ENCODE measurements around the gene SPRR2G. TPM values are rescaled to one million over a fixed set of nuclear protein-coding genes. Genes with fewer than 3 reads are reported as not detected.

The SPRR2G gene
- total and polyA plus RNA-seq, 2 of the 8 experiments (the other 6 are each of a cell fraction or from before 2014, with no cell fraction given) = not detected

- TF ChIP-seq MAFK (IDR thresholded peaks at IDR 0.05; ENCODE audit: low read depth, low read length) (no peak), CBX8 (IDR thresholded peaks at IDR 0.05; ENCODE audit: borderline replicate concordance, low read depth, low read length) (no peak), FOSL1 (IDR thresholded peaks at IDR 0.05; ENCODE audit: insufficient read depth, low read depth, low read length) (no peak), YY1 (IDR thresholded peaks at IDR 0.05; ENCODE audit: low read depth, low read length) (no peak), BACH1 (IDR thresholded peaks at IDR 0.05; ENCODE audit: low read length) (no peak), RNF2 (IDR thresholded peaks at IDR 0.05; ENCODE audit: borderline replicate concordance, low read depth, low read length, missing control alignments, poor library complexity, severe bottlenecking) (no peak), ASH2L (IDR thresholded peaks at IDR 0.05; ENCODE audit: low read length) (no peak), JUN (IDR thresholded peaks at IDR 0.05; ENCODE audit: low read depth, low read length) (no peak)
These were observed 10.2 kb downstream of the SPRR2G start (continued) for GRCh38 chr1:153140484-153140883.

Data from H1 (cell line).